ENCODE results near the gene APMAP. TPM values are rescaled to one million over a fixed set of nuclear protein-coding genes. Genes with fewer than 3 reads are reported as not detected.
"Not testable (repeated sequence)": the region's sequence is repeated elsewhere in the genome, so short reads cannot be mapped to it uniquely, and the experiment has no call there.

Gene APMAP
- total RNA-seq, 1 donor from 2014 or later: 68.8 TPM

DNA sequence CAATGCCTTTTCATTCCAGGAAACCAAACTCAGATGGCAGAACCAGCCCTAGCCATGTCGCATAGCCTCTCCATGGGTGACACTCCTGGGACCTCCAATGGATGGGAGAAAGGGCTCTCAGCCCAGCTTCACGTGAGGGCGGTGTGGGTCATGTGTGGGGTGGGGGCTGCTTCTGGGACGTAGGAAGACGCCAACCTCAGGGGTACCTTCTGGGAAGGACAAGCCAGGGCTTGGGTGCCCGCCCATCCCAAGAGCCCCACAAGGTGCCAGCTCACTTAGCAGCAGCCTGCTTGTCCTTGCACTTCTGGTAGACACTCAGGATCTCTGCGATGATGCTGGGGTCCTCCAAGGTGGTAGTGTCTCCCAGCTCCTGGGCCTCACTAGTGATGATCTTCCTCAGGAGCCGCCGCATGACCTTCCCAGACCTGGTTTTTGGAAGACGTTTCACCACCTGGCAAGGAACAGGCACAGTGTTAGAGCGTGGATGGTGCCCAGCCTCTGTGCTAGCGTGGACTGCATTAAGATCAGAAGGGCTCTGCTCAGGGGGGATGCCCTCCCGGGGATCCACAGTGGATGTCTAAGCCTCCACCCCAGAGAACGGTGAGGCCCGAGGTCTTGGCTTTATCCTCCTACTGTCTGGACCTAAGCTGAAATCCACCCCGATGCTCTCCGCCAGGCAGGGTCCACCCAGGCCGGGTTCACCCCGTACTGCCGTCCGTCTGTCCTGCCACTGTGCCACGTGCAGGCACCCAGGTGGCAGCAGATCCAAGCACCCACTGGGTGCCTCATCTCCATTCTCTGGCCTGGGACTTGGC, 15.1 kb upstream of the APMAP start:
- DNase-seq (ENCODE audit: low spot score): no peak

DNA sequence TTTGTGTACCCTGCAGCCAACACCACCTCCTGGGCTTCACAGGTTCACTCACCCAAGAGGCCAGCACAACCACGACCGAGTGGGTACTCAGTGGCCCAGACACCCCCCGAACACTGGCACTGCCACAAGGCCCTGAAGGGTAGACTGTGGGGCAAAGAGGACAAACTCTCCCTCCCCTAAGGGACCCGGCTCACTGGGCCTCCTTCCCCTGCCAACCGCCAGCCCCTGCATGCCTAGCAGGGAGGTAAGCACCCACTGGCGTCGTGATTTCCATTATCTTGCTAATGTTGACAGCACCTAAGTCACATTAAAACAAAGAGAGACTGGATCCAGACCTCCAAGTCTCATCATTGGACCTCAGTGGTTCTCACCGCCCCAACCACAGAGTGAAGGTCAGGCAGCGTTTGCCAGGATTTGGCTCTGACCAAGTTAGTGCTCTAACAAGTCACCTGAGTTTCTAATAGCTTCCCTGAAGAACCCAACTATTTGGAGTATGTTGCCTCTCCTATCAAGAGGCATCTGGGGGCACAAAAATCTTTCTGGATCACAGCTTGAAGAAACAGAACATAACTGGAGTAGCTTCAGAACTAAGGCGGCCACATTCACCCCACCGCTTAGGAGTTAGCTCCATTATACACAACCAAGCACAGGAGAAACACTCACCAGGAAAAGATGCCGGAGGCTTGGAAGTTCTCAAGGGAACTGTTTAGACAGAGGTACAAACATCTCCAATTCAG, 14.0 kb upstream of the APMAP start:
- no peak for DNase-seq (ENCODE audit: low spot score)

- no peak for DNase-seq (ENCODE audit: low spot score)
These were observed 13.1 kb upstream of the APMAP start for GRCh38 chr20:25005661-25006060.

GRCh38 chr20:25005220-25005619, 12.7 kb upstream of the APMAP start:
- peak; percentile 74 for DNase-seq (ENCODE audit: low spot score)

- DNase-seq (ENCODE audit: low spot score): no peak
These were observed 10.5 kb upstream of the APMAP start for GRCh38 chr20:25003002-25003401.

DNA sequence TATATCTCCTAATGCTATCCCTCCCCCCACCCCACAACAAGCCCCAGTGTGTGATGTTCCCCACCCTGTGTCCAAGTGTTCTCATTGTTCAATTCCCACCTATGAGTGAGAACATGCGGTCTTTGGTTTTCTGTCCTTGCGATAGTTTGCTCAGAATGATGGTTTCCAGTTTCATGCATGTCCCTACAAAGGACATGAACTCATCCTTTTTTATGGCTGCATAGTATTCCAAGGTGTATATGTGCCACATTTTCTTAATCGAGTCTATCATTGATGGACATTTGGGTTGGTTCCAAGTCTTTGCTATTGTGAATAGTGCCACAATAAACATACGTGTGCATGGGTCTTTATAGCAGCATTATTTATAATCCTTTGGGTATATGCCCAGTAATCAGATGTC, 8.8 kb upstream of the APMAP start:
- not testable (repeated sequence) for DNase-seq (ENCODE audit: low spot score)

DNA sequence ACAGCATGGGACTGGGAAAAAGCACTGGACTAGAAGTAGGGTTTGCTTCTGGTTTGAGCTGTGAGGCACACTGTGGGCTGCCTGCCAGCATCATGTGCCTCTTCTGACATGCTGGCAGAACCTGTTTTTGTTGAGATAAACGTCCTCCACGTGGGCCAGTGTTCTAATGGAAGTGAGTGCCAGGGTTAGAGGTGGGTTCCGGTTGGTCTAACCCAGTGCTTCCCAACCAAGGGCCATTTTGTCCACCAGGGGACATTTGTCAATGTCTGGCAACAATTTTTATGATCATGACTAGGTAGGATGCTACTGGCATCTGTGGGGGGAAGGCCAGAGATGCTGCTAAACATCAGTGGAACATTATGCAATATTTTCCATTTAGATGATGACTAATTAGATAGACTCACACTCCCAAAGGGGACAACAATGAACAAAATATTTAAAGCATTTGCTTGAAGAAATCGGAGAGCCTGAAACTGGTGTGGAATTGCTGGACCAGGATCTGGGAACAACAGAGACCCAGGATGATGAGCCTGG, 7.8 kb upstream of the APMAP start:
- DNase-seq (ENCODE audit: low spot score): peak; percentile 91

DNA sequence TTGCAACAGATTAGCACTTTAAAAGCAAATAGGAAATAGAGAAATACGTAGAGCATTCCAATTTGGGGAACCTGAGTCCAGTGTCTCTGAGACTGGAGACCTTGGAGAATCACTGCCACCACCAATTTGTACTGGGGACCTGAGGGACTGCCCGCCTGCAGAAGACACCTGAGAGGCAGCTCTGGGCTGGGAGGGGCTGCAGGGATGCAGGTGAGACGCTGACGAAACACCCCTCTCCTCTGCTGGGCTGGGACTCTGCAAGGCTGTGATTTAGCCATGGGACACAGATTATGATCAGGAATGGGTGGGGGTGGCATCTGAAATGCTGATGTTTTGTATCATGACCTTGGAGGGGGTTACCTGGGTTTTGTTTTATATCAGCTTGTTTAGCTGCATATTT, 7.0 kb upstream of the APMAP start:
- no peak for DNase-seq (ENCODE audit: low spot score)

- no peak for DNase-seq (ENCODE audit: low spot score)
These were observed 6.3 kb upstream of the APMAP start for GRCh38 chr20:24998631-24999445.

DNA sequence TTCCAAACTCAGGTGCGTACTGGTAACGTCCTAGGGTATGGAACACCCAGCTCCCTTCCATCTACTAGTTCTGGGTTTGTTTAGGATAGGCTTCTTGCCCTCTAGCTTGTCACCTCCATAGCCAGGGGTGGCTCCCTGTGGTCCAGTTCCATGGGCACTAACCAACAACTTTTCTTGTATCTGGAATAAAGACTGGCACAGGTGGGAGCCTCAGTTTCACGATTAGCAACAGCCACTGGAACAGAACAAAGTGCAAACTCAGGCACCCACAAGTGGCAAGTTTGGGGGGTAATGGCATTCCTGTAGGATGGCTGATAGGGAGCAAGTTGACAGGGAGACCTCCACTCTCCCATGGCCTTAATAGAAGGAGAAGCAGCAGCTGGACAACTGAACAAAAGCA, 5.6 kb upstream of the APMAP start:
- no peak for DNase-seq (ENCODE audit: low spot score)

DNA sequence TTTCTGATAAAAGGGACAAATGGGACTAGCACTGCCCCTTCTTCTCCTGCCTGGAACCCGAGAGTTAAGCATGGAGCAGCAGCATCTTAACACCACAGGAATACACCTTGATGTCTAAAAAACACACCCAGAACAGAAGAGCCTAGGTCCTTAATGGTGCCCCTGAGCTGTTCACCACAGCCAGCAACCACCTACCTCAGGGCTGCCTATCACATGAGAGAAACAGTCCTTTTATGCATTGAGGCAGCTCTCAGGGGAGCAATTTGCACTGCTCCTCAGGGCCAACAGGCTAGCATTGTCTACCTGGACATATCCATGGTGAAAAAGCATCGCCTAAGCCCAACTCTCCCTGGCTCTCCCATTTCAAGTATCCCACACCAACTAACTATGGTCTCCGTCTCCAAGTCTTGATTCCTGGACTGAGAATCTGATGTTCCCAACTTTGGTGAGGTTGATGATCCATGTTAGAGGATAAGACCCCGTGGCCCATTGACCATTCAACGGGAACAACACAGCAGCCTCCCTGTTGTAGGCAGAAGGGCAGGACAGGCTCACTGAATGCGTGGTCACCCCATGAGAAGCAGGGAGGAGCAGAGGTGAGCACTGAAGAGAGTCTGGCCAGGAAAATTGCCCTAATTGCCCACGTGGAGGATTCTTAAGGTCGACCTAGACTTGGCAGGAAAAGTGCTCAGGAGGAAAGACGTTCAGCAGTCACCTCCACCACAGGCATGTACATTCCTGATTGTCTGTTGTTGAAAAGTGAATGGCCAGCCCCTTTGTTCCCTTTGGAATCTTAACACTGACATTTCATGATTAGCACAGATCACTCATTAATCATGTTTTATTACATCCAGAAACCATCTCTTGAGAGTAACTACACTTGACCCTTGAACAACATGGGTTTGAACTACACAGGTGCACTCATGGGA, 4.2 kb upstream of the APMAP start:
- DNase-seq (ENCODE audit: low spot score): no peak

DNA sequence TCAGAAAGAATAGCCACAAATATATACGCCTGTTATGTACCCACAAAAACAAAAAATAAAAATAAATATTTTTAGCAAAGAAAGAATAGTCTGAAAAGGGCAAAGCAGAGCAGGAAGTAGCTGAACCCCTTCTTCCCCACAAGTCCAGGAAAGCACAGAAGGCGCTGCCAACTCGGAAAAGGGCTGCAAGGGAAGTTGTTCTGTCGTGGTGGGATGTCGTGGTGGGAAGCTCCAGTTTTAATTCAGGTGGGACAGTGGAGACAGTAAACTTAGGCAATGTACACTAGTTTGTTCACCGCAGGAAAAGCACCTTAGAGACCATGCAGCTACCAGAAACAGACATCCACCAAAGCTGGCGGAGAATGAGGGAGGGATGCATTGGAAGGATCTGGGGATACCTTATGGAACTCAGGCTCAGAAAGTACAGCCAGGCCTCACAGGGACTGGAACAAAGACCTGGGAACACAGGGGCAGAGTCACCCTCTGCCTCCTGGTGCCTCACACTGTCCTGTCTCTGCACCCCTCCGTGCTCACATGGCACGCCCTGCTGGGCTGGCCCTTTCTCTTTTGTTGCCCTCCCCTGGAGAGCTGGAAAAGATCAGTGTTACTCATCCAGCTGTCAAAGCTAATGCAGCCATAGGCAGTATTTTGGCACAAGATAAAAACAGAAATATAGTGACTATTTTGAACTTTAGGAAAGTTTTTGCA, 3.3 kb upstream of the APMAP start:
- DNase-seq (ENCODE audit: low spot score): no peak

- peak; percentile 85 for DNase-seq (ENCODE audit: low spot score)
These were observed 2.2 kb upstream of the APMAP start for GRCh38 chr20:24994470-24995368.

DNA sequence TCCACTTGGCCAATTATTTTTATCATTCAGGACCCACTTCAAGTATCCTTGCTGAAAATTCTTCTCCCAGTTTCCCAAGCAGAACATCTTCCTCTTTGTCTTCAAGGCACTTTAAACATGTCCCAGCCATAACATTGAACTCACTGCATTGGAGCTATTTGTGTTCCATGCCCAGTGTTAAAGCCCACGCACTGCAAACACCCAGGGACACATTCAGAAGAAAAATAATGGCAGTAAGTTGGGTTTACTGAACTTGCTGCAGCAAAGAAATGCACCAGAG, 1.6 kb upstream of the APMAP start:
- no peak for DNase-seq (ENCODE audit: low spot score)

DNA sequence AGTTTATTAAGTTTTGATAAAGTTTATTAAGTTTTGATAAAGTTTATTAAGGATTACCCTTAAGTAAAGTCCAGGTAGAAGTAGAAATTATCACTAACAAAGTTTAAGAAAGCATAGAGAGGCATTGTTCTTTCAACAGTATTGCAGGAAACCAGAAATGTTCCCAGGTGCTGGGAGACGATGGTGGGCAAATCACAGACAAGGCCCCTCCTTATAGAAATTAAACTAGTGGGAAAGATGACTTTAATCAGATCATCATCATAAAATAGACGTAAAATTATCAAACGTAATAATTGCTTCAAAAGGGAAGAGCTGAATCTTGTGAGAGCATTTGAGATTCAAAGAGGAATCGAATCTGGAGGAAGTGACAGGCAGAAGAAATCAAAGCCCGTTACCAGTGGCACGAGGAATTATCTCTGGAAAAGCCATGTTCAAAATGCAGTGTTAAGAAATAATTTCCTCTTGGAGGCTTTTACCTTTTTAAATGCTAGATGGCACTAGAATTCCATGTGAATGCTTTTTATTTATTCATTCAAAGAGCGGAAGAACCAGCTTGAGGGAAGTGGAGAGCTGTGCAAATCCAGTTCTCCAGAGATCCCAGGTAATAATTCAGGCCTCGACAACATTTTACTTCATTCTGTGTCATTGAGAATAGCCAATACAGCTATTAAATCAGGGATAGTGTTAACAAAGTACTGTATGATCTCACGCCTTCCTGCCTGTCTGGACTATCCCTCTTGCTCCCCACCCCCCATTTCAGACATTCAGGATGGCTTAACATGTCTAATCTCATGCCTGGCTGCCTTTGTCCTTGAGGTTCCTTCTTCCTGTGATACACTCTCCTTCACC, 1.0 kb upstream of the APMAP start:
- DNase-seq (ENCODE audit: low spot score): no peak

DNA sequence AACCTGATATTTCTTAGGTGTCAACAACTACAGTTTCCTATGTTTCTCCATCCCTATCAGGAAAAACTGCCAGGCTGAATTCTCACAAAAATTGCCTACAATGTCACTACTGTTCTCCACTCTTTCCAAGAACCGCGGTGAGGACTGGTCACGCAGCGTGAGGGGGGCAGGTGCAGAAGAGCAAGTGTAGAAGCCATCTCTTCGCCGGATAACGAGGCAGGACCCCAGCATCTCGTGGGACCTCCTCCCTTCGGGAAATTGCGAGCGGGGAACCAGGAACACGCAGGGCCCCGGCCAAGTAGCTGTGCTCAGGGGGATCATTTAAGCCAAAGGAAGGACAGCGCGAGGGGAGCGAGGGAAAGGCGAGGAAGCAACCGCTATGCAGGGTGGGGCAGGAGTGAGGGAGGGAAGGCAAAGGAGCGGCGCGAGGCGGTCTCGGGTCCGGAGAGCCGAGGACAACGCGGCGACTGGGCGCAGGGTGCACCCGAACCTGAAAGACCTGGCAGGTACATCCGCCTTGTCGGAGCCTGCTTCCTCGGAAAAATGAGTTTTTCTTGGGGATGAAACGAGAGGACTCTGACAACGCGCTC, 559 bp downstream of the APMAP start:
- DNase-seq (ENCODE audit: low spot score): no peak

DNA sequence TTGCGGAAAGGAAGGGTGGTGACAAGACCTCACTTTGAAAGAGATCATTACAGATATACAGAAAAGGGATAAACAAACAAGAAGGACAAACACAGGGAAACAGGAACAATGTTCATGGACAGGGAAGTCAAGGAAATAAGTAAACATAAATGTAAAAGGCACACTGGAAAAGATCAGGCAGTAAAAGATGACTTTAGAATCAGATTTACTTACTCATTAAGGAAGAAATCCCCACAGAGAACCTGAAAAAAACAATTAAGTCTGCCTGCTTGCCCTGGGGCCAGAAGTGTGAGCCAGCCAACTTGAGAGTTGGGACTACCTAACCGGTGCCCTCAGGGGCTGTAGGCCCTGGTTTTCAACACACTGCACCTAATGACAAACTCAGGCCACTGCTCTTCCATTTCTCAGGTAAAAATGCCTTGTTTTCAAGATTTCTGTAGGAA, 1.7 kb downstream of the APMAP start:
- DNase-seq (ENCODE audit: low spot score): no peak

DNA sequence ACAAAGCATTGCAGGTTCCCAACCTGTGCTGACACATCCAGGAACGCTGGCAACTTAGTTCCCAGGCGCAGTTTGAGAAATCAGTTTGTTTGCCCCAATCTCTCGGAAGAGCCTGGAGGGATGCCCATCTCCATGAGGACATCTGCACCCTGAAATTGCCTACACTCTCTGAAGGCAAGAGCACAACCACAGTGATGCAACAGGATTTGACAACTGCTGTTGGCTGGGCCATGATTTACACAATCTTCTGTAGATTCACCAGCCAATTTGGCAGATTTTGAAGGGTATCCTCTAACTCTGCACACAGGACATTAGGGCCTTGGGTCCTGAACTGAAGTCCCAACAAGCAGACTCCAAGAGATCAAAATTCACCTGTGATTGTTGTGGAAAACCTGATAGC, 3.4 kb downstream of the APMAP start:
- DNase-seq (ENCODE audit: low spot score): no peak

Data from mucosa of gallbladder (tissue), 1 donor.